Neural crest cell (in vitro differentiated cells): ENCODE data around the gene EBLN1. TPM values are rescaled to one million over a fixed set of nuclear protein-coding genes. Genes with fewer than 3 reads are reported as not detected.

ENCODE experiments used
- DNase-seq: peaks from one replicate; pipeline ENCODE4 v3.0.0; 2021; ENCODE audit warnings: low read depth, mixed read lengths, low spot score
- H3K27ac Mint-ChIP-seq: one replicate; pipeline ENCODE4 v1.8.0; 2021; ENCODE audit warnings: mild to moderate bottlenecking, mixed read lengths; ENCODE audit not compliant: unreplicated experiment
- H3K27me3 Mint-ChIP-seq: 2 replicates; pipeline ENCODE4 v1.8.0; 2021; ENCODE audit warnings: low read depth, mild to moderate bottlenecking, mixed read lengths
- H3K36me3 Mint-ChIP-seq: 2 replicates; pipeline ENCODE4 v1.8.0; 2021; ENCODE audit warnings: low read depth, mild to moderate bottlenecking, mixed read lengths
- H3K4me1 Mint-ChIP-seq: 2 replicates; pipeline ENCODE4 v1.8.0; 2021; ENCODE audit warnings: mixed read lengths
- H3K4me3 Mint-ChIP-seq: one replicate; pipeline ENCODE4 v1.8.0; 2021; ENCODE audit warnings: mild to moderate bottlenecking, mixed read lengths
- H3K9me3 Mint-ChIP-seq: 2 replicates; pipeline ENCODE4 v1.8.0; 2021; ENCODE audit warnings: mixed read lengths
- total RNA-seq: library from RNA; stranded (reverse); gene quantifications from 2 replicates; pipeline ENCODE4 v1.2.1, GENCODE V29; 2021
- TF ChIP-seq, protein P1 (sequence below): fragments of 200-600 bp; sonication (generic); conservative IDR thresholded peaks from 2 replicates; pipeline ENCODE4 v1.5.0; 2021; ENCODE audit warnings: antibody characterized with exemption, mild to moderate bottlenecking

EBLN1 gene
- total RNA-seq, 1 donor from 2014 or later: not detected

- Mint-ChIP-seq H3K27me3 (peaks cover 17% of the 10 kb centered on the region), H3K4me3 (no peak overlapping the region), H3K27ac (no peak overlapping the region), H3K4me1 (no peaks in the 10 kb centered on the region), H3K36me3 (no peaks in the 10 kb centered on the region), H3K9me3 (no peaks in the 10 kb centered on the region)
- TF ChIP-seq, protein P1, sequence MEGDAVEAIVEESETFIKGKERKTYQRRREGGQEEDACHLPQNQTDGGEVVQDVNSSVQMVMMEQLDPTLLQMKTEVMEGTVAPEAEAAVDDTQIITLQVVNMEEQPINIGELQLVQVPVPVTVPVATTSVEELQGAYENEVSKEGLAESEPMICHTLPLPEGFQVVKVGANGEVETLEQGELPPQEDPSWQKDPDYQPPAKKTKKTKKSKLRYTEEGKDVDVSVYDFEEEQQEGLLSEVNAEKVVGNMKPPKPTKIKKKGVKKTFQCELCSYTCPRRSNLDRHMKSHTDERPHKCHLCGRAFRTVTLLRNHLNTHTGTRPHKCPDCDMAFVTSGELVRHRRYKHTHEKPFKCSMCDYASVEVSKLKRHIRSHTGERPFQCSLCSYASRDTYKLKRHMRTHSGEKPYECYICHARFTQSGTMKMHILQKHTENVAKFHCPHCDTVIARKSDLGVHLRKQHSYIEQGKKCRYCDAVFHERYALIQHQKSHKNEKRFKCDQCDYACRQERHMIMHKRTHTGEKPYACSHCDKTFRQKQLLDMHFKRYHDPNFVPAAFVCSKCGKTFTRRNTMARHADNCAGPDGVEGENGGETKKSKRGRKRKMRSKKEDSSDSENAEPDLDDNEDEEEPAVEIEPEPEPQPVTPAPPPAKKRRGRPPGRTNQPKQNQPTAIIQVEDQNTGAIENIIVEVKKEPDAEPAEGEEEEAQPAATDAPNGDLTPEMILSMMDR: no peak
- no peak for DNase-seq
These were observed 25.5 kb upstream of the EBLN1 start for GRCh38 chr10:22243321-22243720.

- Mint-ChIP-seq H3K4me1 (peaks cover 13% of the 10 kb centered on the region), H3K9me3 (no peaks in the 10 kb centered on the region), H3K27me3 (peaks cover 28% of the 10 kb centered on the region), H3K36me3 (peaks cover 3% of the 10 kb centered on the region), H3K27ac (no peak overlapping the region), H3K4me3 (peak overlapping the region; percentile 88)
- no peak for DNase-seq
- TF ChIP-seq, protein P1: no peak
These were observed 13.4 kb upstream of the EBLN1 start for GRCh38 chr10:22231260-22231659.

- H3K27ac Mint-ChIP-seq: peak overlapping the region; percentile 76
- peak overlapping the region; percentile 88 for H3K4me3 Mint-ChIP-seq
- peaks cover 3% of the 10 kb centered on the region for H3K36me3 Mint-ChIP-seq
- no peak for DNase-seq
- peaks cover 13% of the 10 kb centered on the region for H3K4me1 Mint-ChIP-seq
- H3K27me3 Mint-ChIP-seq: peaks cover 26% of the 10 kb centered on the region
- H3K9me3 Mint-ChIP-seq: no peaks in the 10 kb centered on the region
- TF ChIP-seq, protein P1: no peak
These were observed 12.5 kb upstream of the EBLN1 start for GRCh38 chr10:22230158-22230833.

- Mint-ChIP-seq H3K4me3 (peak overlapping the region; percentile 88), H3K36me3 (peaks cover 3% of the 10 kb centered on the region), H3K9me3 (no peaks in the 10 kb centered on the region), H3K27me3 (peaks cover 23% of the 10 kb centered on the region), H3K27ac (peak overlapping the region; percentile 97), H3K4me1 (peaks cover 13% of the 10 kb centered on the region)
- no peak for DNase-seq
- TF ChIP-seq, protein P1: no peak
These were observed 12.0 kb upstream of the EBLN1 start for GRCh38 chr10:22229802-22230157.

GRCh38 chr10:22228943-22229801 is 11.4 kb upstream of the EBLN1 start:
- Mint-ChIP-seq H3K9me3 (no peaks in the 10 kb centered on the region), H3K4me3 (peak overlapping the region; percentile 88), H3K36me3 (peaks cover 3% of the 10 kb centered on the region), H3K27ac (peak overlapping the region; percentile 97), H3K4me1 (peaks cover 13% of the 10 kb centered on the region), H3K27me3 (peaks cover 23% of the 10 kb centered on the region)
- DNase-seq: peak; percentile 88
- TF ChIP-seq, protein P1: no peak
